Right lobe of liver (tissue), 4 donors: ENCODE results near the gene TLE3.

ENCODE experiments used
- CTCF ChIP-seq, 4 donors: fragments of 200-600 bp in 3 of 4; fragments of 450-650 bp in 1 of 4; IDR thresholded peaks; one replicate each; pipeline versions ENCODE4 v1.5.1 to v1.8.0; 2016 to 2022; ENCODE audit warnings: antibody characterized with exemption in 4 of 4, mild to moderate bottlenecking in 2 of 4
- POLR2A ChIP-seq: fragments of 450-650 bp; IDR thresholded peaks from one replicate; pipeline ENCODE4 v1.6.1; 2017; ENCODE audit warnings: antibody characterized with exemption, mild to moderate bottlenecking
- donor health status: DM: no; HTN: no; CAD: no.
- donor health status: DM: no; HTN: no; CAD: no.
- donor health status: DM: no; HTN: yes; CAD: no.

DNA sequence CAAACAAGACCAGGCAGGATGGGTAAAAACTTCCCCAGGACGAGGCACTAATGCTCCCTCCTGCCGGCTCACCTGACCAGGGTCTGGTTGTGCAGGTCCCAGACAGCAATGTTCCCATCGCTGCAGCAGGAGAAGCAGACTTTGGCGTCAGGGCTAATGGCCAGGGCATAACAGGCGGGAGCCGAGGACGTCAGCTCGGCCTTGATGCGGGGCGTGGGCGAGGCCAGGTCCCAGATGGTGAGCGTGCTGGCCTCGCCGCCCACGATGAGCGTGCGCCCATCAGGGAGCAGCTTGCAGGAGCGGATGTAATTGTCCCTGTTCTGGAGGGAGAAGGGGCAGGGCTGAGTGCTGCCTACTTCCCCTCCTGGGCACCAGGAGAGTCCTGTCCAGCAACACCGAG is 43.4 kb downstream of the TLE3 start:
- TF ChIP-seq CTCF (IDR thresholded peaks at IDR 0.05) (no peak), POLR2A (no peak)
